Loucy (cell line): Measurements from ENCODE around the gene USP21.
A peak's percentile ranks its signal among the peaks of the same experiment; 100 is the strongest.

Source experiments
- H2AFZ ChIP-seq: fragments of 200-600 bp; sonication (generic); 2 replicates; pipeline ENCODE4 v1.6.0; 2016; ENCODE audit warnings: antibody characterized with exemption, mild to moderate bottlenecking, low read length, moderate library complexity
- H3F3A ChIP-seq: fragments of 200-600 bp; 2 replicates; pipeline ENCODE4 v1.6.0; 2016; ENCODE audit warnings: antibody characterized with exemption, low read depth, mild to moderate bottlenecking
- H3K27me3 ChIP-seq: fragments of 200-600 bp; sonication (generic); 2 replicates; pipeline ENCODE4 v1.6.1; 2014; ENCODE audit warnings: low read length, mild to moderate bottlenecking; ENCODE audit not compliant: insufficient read depth, poor library complexity, severe bottlenecking
- H3K36me3 ChIP-seq: fragments of 200-600 bp; sonication (generic); 2 replicates; pipeline ENCODE4 v1.6.1; 2016; ENCODE audit warnings: low read length; ENCODE audit not compliant: insufficient read depth
- H3K4me1 ChIP-seq: fragments of 200-600 bp; sonication (generic); 2 replicates; pipeline ENCODE4 v1.5.1; 2014; ENCODE audit warnings: low read length, mild to moderate bottlenecking; ENCODE audit not compliant: insufficient read depth, poor library complexity, severe bottlenecking
- H3K4me2 ChIP-seq: fragments of 200-600 bp; sonication (generic); 2 replicates; pipeline ENCODE4 v1.6.0; 2014; ENCODE audit warnings: antibody characterized with exemption, low read length, low read depth, mild to moderate bottlenecking; ENCODE audit not compliant: poor library complexity, severe bottlenecking
- H3K4me3 ChIP-seq: fragments of 200-600 bp; sonication (generic); 2 replicates; pipeline ENCODE4 v1.5.1; 2014; ENCODE audit warnings: low read length, mild to moderate bottlenecking, mixed read lengths; ENCODE audit not compliant: poor library complexity, severe bottlenecking
- H3K79me2 ChIP-seq: fragments of 200-600 bp; sonication (generic); 2 replicates; pipeline ENCODE4 v1.6.1; 2014; ENCODE audit warnings: low read length; ENCODE audit not compliant: insufficient read depth
- H3K9ac ChIP-seq: fragments of 200-600 bp; sonication (generic); 2 replicates; pipeline ENCODE4 v1.6.0; 2014; ENCODE audit warnings: mild to moderate bottlenecking, low read depth, low read length, moderate library complexity; ENCODE audit not compliant: poor library complexity, severe bottlenecking
- H3K9me2 ChIP-seq: fragments of 200-600 bp; sonication (generic); replicated peaks from 2 replicates; pipeline ENCODE4 v1.6.1; 2016; ENCODE audit warnings: low read depth, low read length, mixed read lengths
- H3K9me3 ChIP-seq: fragments of 200-600 bp; sonication (generic); 2 replicates; pipeline ENCODE4 v1.6.1; 2014; ENCODE audit warnings: mild to moderate bottlenecking, antibody characterized with exemption, low read length, low read depth; ENCODE audit not compliant: insufficient read depth
- H4K20me1 ChIP-seq: fragments of 200-600 bp; sonication (generic); 2 replicates; pipeline ENCODE4 v1.6.0; 2014; ENCODE audit warnings: antibody characterized with exemption, low read length, mild to moderate bottlenecking; ENCODE audit not compliant: insufficient read depth, poor library complexity, severe bottlenecking
- EZH2phosphoT487 ChIP-seq: fragments of 200-600 bp; IDR thresholded peaks from 2 replicates; pipeline ENCODE4 v1.6.1; 2018; ENCODE audit warnings: antibody characterized with exemption, mild to moderate bottlenecking, moderate library complexity, borderline replicate concordance
- TF ChIP-seq, protein P1 (sequence below): fragments of 200-600 bp; sonication (generic); conservative IDR thresholded peaks from 2 replicates; pipeline ENCODE4 v1.5.1; 2014; ENCODE audit warnings: mild to moderate bottlenecking, antibody characterized with exemption, low read length

The USP21 gene, protein sequence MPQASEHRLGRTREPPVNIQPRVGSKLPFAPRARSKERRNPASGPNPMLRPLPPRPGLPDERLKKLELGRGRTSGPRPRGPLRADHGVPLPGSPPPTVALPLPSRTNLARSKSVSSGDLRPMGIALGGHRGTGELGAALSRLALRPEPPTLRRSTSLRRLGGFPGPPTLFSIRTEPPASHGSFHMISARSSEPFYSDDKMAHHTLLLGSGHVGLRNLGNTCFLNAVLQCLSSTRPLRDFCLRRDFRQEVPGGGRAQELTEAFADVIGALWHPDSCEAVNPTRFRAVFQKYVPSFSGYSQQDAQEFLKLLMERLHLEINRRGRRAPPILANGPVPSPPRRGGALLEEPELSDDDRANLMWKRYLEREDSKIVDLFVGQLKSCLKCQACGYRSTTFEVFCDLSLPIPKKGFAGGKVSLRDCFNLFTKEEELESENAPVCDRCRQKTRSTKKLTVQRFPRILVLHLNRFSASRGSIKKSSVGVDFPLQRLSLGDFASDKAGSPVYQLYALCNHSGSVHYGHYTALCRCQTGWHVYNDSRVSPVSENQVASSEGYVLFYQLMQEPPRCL

DNA sequence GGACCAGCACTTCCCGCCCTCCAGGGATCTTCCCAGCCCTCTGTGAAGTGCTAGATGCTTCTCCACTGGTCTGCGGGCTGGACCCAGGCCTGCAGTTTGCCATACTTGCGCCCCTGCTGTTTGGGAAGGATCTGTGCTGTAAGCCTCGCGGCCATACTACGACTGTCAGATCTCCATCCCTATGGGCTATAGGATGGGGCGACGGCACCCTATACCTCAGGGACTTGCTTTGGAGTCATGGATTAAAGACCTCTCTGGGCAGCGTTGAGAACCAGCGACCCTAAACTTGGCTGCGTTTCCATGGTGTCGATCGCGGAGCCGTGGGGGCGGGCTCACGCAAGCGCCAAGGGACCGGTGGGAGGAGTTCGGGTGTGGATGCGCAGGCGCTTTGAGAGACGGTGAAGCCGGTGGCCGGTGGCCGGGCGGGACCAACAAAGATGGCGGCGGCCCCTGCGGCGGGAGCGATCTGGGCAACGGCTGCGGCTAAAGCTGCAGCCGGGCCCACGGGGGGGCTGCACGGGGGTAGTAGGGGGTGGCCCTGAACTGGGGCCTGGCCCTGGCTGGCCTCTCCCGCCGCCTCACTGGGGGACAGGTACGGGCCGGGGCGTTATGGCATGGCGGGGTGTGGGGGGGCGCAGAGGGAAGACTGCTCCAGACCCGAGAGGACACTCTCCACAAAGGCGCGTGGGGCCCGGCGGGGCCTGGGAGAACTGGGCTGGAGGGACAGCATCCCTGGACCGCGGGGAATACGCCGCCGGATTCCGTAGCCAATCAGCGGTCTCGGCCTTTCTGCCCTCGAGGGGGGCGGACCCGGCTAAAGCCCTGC, at the start of gene USP21:
TSS of gene USP21 (plus strand) at position 414 of the 826 bp plus-strand sequence. CDS start 1,141 bp downstream, outside the sequence.
- H3K9me2 ChIP-seq, result no peaks in the 10 kb centered on the region
- no peaks in the 10 kb centered on the region for H4K20me1 ChIP-seq
- no peaks in the 10 kb centered on the region for H3K27me3 ChIP-seq
- peaks cover 42% of the 10 kb centered on the region for H3K79me2 ChIP-seq
- H3F3A ChIP-seq, result no peaks in the 10 kb centered on the region
- peak within 1 kb of the TSS; percentile 80 for H3K4me2 ChIP-seq
- H3K36me3 ChIP-seq, result peaks cover 16% of the 10 kb centered on the region; the same call in 1 of the 2 replicates
- no peak for TF ChIP-seq EZH2phosphoT487
- TF ChIP-seq, protein P1, sequence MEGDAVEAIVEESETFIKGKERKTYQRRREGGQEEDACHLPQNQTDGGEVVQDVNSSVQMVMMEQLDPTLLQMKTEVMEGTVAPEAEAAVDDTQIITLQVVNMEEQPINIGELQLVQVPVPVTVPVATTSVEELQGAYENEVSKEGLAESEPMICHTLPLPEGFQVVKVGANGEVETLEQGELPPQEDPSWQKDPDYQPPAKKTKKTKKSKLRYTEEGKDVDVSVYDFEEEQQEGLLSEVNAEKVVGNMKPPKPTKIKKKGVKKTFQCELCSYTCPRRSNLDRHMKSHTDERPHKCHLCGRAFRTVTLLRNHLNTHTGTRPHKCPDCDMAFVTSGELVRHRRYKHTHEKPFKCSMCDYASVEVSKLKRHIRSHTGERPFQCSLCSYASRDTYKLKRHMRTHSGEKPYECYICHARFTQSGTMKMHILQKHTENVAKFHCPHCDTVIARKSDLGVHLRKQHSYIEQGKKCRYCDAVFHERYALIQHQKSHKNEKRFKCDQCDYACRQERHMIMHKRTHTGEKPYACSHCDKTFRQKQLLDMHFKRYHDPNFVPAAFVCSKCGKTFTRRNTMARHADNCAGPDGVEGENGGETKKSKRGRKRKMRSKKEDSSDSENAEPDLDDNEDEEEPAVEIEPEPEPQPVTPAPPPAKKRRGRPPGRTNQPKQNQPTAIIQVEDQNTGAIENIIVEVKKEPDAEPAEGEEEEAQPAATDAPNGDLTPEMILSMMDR, result no peak
- peak within 1 kb of the TSS; percentile 95 for H2AFZ ChIP-seq
- H3K9ac ChIP-seq, result peak within 1 kb of the TSS; percentile 92
- H3K4me1 ChIP-seq, result peaks cover 41% of the 10 kb centered on the region
- H3K4me3 ChIP-seq, result peak within 1 kb of the TSS; percentile 88
- no peaks in the 10 kb centered on the region for H3K9me3 ChIP-seq

DNA sequence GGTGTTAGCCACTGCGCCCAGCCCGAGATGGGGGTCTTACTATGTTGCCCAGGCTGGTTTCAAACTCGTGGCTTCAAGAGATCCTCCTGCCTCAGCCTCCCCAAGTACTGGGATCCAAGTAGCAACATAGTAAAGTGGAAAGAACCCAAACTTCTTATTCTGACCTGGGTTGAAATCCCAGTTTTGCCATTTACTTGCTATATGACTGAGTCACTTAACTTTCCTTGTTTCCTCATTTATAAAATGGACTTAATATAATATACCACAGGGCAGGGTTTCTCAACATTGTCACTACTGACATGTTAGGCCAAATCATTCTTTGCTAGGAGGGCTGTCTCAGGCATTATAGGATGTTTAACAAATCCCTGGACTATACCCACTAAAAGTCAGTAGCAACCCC, 48.2 kb upstream of the USP21 start:
- Histone ChIP-seq H3K27me3 (no peaks in the 10 kb centered on the region), H3K36me3 (peaks cover 4% of the 10 kb centered on the region; the same call in 1 of the 2 replicates), H3K9ac (no peak overlapping the region), H3K9me2 (no peaks in the 10 kb centered on the region), H2AFZ (no peak overlapping the region), H3K4me2 (no peak overlapping the region), H3K79me2 (peaks cover 85% of the 10 kb centered on the region), H4K20me1 (peaks cover 47% of the 10 kb centered on the region), H3K4me3 (no peak overlapping the region), H3K4me1 (peaks cover 40% of the 10 kb centered on the region), H3K9me3 (no peaks in the 10 kb centered on the region), H3F3A (no peaks in the 10 kb centered on the region)
- no peak for TF ChIP-seq EZH2phosphoT487
- TF ChIP-seq, protein P1, result no peak

DNA sequence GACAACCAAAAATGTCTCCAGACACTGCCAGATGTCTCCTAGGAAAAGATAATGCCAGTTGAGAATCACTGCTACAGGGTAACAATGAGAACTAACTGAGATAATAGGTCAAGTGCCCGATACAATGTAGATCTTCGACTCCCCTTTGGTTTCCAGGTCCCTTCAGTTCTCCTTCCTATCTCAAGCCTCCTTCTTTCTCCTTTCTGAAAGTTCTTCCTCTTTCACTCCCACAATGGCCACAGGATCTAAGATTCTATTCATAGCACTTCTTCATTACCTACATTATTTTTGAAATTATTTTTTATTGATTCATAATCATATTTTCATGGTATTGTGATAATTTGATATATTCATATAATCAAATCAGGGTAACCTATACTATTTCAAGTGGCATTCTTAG, 47.8 kb upstream of the USP21 start:
- Histone ChIP-seq H4K20me1 (peaks cover 48% of the 10 kb centered on the region), H3K36me3 (no peaks in the 10 kb centered on the region), H3K9ac (no peak overlapping the region), H3K4me3 (peak overlapping the region; percentile 42), H3K4me2 (no peak overlapping the region), H3F3A (no peaks in the 10 kb centered on the region), H3K9me3 (no peaks in the 10 kb centered on the region), H3K79me2 (peaks cover 85% of the 10 kb centered on the region), H3K9me2 (no peaks in the 10 kb centered on the region), H2AFZ (no peak overlapping the region), H3K27me3 (no peaks in the 10 kb centered on the region), H3K4me1 (peaks cover 44% of the 10 kb centered on the region)
- TF ChIP-seq, protein P1, result no peak
- TF ChIP-seq EZH2phosphoT487, result no peak
